ENCODE results near the gene ELN. TPM values are rescaled to one million over a fixed set of nuclear protein-coding genes. Genes with fewer than 3 reads are reported as not detected.

Gene ELN
- total and polyA plus RNA-seq, 2 of the 8 experiments (the other 6 are each of a cell fraction or from before 2014, with no cell fraction given), result 5.1 to 5.6 TPM

DNA sequence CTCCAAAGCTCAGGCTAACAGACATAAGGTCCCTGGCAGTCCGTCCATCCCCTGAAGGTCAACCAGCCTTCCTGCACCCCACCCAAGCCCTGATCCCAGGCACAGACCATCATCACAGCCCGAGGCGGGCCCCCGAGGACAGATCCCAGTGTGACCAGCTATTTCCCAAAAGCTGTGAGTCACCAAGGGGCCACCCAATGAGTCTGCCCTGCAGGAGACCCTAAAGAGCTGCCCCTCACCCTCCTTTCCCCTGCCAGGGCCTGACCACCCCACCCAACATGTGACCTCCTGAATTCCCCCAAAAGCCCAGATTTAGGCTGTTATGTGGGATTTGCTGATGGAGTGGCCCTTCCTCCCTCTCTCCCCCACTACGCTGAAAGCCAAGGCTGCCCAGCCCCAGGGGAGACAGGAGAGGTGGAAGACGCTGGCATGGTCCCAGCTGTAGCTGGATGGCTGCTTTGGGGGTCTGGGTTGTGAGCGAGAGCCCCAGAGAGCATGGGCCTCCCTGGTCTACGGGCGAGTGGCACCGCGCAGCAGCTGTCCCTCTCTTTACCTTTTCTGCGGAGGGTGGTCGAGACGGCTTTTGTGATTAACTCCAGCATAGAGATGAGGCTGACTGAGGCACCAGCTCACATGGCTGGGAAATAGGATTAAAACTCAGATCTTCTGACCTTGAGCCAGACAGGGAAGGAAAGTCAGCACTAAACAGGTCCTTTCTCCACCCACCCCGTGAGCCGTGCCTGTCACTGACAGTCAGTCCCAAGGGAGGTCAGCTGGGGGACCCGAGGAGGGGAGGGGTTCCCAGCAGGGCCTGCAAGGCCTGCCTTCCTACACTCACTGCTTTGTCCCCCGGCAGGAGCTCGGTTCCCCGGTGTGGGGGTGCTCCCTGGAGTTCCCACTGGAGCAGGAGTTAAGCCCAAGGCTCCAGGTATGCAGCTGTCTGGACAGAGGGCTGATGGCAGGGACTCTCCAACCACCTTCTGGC lies 16.7 kb downstream of the ELN start:
- Histone ChIP-seq H2BK20ac (ENCODE audit: low read length) (peak overlapping the region; percentile 61; the same call in 1 of the 2 replicates), H3K36me3 (ENCODE audit: control insufficient read depth in 2 of 4, insufficient read depth in 4 of 4, low read length in 3 of 4) (no peaks in the 10 kb centered on the region), H3K9ac (replicated peaks in 1 of 4; ENCODE audit: extremely low read depth in 1 of 4, low read depth in 3 of 4, low read length in 3 of 4) (no peak overlapping the region), H3K4me3 (ENCODE audit: extremely low read depth in 1 of 4, insufficient read depth in 2 of 4, low read depth in 3 of 4, low read length in 4 of 4) (no peak overlapping the region), H3K14ac (ENCODE audit: insufficient read length) (no peak overlapping the region), H3K4me1 (replicated peaks in 1 of 4; ENCODE audit: control insufficient read depth in 3 of 4, insufficient read depth in 4 of 4, low read length in 3 of 4) (peaks cover 0 to 22% (median 18%) of the 10 kb centered on the region in 4 experiments; a peak in 6 of 7 replicates), H3K27me3 (replicated peaks in 1 of 4; ENCODE audit: control insufficient read depth in 3 of 4, extremely low read depth in 1 of 4, insufficient read depth in 3 of 4, low read length in 3 of 4) (no peaks in the 10 kb centered on the region), H4K20me1 (replicated peaks in 1 of 2; ENCODE audit: control insufficient read depth in 1 of 2, insufficient read depth in 2 of 2, low read length in 2 of 2) (peaks cover 0 to 2% of the 10 kb centered on the region in 2 experiments), H3K27ac (ENCODE audit: low read depth, low read length) (no peak overlapping the region; the same call in 1 of the 2 replicates), H3K79me1 (ENCODE audit: low read depth, low read length) (no peaks in the 10 kb centered on the region), H2AFZ (ENCODE audit: low read length) (0 out of 2 replicates have a peak overlapping the region, but pooled peaks have one; percentile 18), H2BK5ac (ENCODE audit: low read depth, low read length) (peak overlapping the region; percentile 32; the same call in 1 of the 2 replicates), H3K4me2 (ENCODE audit: insufficient read depth in 1 of 2, low read depth in 2 of 2, low read length in 2 of 2) (no peak overlapping the region), H3K18ac (ENCODE audit: extremely low read depth, low read length) (peak overlapping the region; percentile 51), H2BK120ac (replicated peaks; ENCODE audit: low read depth, low read length) (no peak overlapping the region), H4K5ac (ENCODE audit: insufficient read length, low read depth, low read length) (no peak overlapping the region), H3K4ac (replicated peaks; ENCODE audit: insufficient read length, low read depth, low read length) (peak overlapping the region; percentile 48), H3K56ac (replicated peaks; ENCODE audit: insufficient read length, low read depth, low read length) (no peak overlapping the region), H2BK12ac (ENCODE audit: low read depth, low read length) (peak overlapping the region; percentile 29; the same call in 1 of the 2 replicates), H3K9me3 (ENCODE audit: insufficient read depth in 2 of 2, low read depth in 1 of 2, low read length in 1 of 2) (no peaks in the 10 kb centered on the region), H4K8ac (ENCODE audit: extremely low read depth, insufficient read depth, low read length) (no peak overlapping the region), H2BK15ac (ENCODE audit: low read length) (peak overlapping the region; percentile 46), H3K23me2 (ENCODE audit: low read depth, low read length) (peaks cover 12% of the 10 kb centered on the region; the same call in 1 of the 2 replicates), H4K91ac (replicated peaks; ENCODE audit: insufficient read length, low read length) (peak overlapping the region; percentile 8), H3K23ac (ENCODE audit: insufficient read length) (no peak overlapping the region), H3K79me2 (ENCODE audit: control insufficient read depth in 1 of 2, insufficient read depth in 2 of 2, low read length in 2 of 2) (no peaks in the 10 kb centered on the region), H2AK5ac (ENCODE audit: low read depth, low read length) (no peak overlapping the region)
- FAIRE-seq (no peak), DNase-seq (ENCODE audit: low read depth in 1 of 2, low spot score in 2 of 2) (no peak)
- no peak for TF ChIP-seq BACH1 (IDR thresholded peaks at IDR 0.05; ENCODE audit: low read length)
- TF ChIP-seq CBX8 (IDR thresholded peaks at IDR 0.05; ENCODE audit: borderline replicate concordance, low read depth, low read length), result no peak
- no peak for TF ChIP-seq KDM1A (IDR thresholded peaks at IDR 0.05; ENCODE audit: borderline replicate concordance, low read length)
- no peak for TF ChIP-seq CBX5 (IDR thresholded peaks at IDR 0.05; ENCODE audit: low read depth, low read length)
- TF ChIP-seq POU5F1 (IDR thresholded peaks at IDR 0.05; ENCODE audit: low read depth, low read length), result no peak
- no peak for TF ChIP-seq RFX5 (IDR thresholded peaks at IDR 0.05; ENCODE audit: borderline replicate concordance, low read depth, low read length)
- TF ChIP-seq RXRA (IDR thresholded peaks at IDR 0.05; ENCODE audit: insufficient read depth, low read depth, low read length), result no peak
- 87% methylated on average over 20 of the region's 20 CpGs; no CpG with 5 or more reads in 1 of the 2 experiments for WGBS, 2 experiments (ENCODE audit: extremely low coverage in 1 of 2, insufficient coverage in 1 of 2, insufficient read length in 1 of 2, insufficient replicate concordance in 2 of 2, low coverage in 1 of 2, low lambda C conversion rate in 2 of 2, missing lambda C conversion rate in 1 of 2)
- ChIA-PET POLR2A (ENCODE audit: partially characterized antibody) (interaction anchor here (0.6 to 1.8 kb wide), 10 partner anchors 8 to 304 kb away, joined by 3 to 5 read pairs (median 3); partner anchors contain the start of gene LIMK1), CTCF (ENCODE audit: partially characterized antibody) (interaction anchor here (0.5 to 2.9 kb wide), 16 partner anchors 10 to 356 kb away, joined by 3 to 16 read pairs (median 4); no protein-coding TSS in a partner anchor)
